HG02798 (cell line): ENCODE data around the gene PARVB.

Experiments
- ATAC-seq: cut with Tn5 transposase; IDR thresholded peaks from one replicate; pipeline ENCODE4 v1.9.1; 2021; ENCODE audit warnings: mild to moderate bottlenecking; ENCODE audit not compliant: unreplicated experiment, poor library complexity

The PARVB gene

DNA sequence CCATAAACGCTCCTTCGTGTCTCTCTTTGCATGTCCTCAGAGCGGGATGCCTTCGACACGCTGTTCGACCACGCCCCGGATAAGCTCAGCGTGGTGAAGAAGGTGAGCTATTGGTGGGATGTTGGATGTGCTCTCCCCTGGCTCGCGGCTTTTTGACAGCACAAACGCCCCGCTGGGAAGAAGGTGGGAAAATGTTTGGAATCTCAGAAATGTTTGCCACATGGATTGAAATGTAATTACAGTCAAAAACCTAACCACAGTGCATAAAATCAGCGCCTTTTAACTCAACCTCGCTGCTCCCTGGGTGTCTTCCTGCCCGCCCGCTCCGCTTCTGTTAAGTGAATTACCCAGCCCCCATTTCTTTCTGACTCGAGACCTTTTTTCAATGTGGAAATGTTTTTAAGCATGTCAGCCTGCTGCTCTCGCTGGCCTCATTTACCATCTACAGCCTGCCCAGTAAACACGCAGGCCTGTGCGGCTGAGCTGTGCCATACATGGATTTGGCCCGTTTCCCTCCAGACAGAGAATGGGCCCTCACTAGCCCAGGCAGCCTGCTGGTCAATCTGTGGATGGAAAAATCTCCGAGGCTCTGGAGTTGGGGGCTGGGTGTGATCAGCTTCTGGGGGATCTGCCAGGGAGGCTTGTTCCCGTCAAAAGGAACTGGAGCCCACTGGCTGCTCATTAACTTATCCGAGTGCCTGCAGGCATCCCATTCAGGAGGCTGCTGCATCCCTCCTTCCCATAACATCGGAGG, 123.9 kb downstream of the PARVB start:
- ATAC-seq, result no peak

DNA sequence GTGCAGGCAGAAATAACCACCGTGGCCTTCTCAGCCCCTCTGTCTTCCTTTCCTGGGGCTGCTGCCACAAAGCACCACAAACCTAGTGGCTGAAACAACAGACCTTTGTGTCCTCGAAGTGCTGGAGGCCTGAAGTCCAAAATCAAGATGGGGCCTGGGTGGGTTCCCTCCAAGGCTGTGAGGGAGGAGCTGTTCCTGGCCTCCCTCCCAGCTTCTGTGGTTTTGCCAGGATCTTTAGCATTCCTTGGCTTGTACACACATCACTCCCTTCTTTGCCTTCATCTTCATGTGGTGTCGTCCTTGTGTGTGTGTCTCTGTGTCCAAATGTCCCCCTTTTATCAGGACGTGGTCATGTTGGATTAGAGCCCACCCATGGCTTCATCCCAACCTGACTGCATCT, 127.6 kb downstream of the PARVB start:
- ATAC-seq, result no peak

DNA sequence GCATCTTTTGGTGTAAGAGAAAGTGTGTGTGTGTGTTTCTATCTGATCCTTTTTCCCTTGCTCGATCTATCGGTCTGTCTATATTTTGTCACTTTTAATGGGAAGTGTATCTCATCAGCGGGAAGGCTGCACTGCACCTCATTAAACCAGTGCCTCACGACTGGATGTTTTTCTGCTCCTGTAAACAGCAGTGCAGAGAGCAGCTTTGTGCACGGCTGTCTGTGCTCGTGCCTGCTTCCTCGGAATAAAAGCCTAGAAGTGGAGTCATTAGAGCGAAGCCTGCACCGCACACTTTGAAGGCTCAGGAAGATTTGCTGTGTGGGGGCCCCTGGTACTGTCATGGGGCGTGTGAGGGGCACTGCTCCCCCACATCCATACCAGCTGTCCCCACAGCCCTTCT, 129.6 kb downstream of the PARVB start:
- no peak for ATAC-seq

DNA sequence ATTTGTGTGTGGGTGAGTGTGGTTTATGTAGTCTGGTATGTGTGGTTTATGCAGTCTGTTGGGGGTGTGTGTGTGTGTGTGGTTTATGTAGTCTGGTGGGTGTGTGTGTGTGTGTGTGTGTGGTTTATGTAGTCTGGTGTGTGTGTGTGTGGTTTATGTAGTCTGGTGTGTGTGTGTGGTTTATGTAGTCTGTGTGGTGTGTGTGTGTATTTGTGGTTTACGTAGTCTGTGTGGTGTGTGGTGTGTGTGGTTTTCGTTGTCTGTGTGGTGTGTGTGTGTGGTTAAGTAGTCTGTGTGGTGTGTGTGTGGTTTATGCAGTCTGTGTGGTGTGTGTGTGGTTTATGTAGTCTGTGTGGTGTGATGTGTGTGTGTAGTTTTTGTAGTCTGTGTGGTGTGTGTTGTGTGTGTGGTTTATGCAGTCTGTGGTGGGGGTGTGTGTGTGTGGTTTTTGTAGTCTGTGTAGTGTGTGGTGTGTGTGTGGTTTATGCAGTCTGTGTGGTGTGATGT, 130.4 kb downstream of the PARVB start:
- no peak for ATAC-seq

DNA sequence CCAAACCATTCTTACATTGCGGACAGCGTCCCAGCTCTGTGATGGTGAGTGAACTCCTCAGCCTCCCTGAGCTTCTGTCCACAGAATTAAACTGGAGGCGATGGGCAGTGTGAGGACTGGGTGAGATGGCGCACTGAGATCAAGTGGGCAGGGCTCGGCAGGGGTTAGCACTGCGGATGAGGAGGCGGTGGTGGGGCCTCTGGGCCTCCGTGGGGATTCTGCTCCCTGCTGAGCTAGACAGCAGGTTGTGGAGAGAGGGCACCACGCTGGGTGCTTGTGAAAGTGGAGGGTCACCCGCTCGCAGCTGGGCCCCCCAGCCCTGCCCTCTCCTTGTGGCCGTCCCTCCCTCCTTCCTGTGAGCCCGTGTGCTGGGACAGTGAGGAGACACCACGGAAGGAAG, 131.0 kb downstream of the PARVB start:
- no peak for ATAC-seq

DNA sequence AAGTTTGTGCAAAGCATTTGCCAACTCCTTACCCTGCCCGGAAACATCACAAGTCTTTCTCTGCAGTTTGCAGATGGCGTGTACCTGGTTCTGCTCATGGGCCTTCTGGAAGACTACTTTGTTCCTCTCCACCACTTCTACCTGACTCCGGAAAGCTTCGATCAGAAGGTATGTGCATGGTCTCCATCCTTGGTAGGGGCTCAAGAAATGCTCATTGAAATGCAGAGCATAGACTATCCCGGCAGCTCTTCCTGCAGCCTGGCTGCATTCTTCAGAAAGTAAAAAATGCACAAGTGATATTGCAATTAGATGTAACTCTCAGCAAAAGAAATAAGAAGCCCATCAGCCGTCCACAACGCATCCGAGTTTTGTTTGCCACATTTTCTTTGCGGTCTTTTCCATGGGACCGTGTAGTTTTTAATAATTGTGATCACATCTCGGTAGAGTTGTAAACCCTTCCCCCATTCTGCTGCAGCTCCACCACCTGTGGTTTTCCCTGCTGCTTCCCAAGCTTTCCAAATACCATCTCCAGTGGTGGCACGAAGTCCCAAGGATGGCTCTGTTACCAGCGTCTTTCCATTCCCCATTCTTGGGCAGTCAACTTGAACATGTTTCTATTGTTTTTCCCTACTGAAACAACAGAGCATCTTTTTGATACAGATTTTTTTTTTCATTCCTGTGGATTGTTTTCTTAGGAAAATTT, 134.0 kb downstream of the PARVB start:
- no peak for ATAC-seq

DNA sequence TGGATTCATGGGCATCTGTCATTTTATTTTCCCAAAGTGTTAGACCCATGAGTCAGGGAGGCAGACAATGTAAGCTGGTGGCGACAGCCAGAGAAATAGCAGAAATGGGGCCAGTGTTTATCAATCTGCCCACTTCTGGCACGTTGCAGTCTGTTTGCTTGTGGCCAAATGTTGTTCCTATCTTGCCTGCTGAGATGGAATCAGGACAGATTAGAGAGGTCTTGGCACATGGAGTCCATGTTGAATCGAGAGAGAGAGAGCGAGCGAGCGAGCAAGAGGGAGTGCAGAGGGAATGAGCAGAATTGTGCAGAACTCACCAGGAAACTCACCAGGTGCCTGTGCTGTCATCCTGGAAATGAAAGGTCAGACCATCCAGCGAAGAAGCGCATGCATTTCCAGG, 134.7 kb downstream of the PARVB start:
- ATAC-seq, result no peak

DNA sequence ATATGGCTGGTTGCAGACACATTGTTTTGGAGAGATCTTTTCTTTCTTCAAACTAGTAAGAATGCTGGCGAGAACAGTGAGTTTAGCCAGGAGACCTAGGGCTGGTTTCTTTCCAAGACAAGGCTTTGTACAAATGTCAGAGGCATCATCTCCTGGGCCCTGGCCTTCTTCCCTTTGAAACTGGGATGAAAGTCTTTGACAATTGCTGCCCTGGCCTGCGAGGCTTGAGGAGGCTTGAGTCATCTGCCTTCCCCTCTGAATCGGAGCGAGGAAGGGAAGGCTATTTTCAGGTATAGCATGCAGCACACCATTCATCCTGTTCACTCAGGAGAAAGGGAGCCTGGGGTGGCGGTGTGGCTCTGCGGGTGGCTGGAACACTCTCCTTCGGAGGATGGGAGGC, 135.1 kb downstream of the PARVB start:
- ATAC-seq, result no peak

DNA sequence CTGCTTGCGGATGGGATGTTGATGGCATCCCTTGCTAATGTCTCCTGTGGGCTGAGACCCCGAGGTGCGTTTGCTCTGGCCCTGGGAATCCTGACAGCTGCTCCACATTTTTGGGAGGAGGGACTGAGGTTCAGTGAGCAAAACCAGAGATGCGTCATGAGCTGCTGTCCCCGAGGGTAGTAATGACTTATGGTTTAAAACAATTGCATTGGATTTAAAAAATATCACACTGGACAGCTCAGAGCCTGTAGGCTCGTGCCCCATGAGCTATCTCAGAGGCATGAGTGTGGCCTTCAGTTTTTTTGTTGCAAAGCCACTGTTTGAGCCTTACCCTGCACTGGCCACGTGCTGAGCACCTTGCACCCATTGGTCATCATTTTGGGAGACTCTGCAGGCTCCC, 135.7 kb downstream of the PARVB start:
- ATAC-seq, result no peak

DNA sequence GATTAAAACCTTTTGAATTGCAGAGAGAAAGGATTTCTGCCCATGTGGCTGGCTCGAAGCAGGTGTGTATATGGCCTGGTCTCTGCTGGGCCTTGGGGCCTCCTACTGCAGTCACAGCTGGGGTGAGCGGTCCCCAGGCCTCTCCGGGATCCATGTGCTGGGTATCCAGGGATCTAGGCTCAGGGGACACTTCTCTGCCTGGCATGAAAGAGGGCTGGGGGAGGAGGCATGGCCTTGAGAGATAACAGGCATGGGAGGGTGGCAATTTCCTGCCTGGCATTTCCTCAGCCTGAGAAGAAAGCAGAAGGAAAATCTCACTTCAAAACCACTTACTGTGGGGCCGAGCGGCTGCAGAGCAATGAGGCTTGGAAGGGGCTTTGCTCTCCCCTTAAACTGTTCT, 136.3 kb downstream of the PARVB start:
- no peak for ATAC-seq

DNA sequence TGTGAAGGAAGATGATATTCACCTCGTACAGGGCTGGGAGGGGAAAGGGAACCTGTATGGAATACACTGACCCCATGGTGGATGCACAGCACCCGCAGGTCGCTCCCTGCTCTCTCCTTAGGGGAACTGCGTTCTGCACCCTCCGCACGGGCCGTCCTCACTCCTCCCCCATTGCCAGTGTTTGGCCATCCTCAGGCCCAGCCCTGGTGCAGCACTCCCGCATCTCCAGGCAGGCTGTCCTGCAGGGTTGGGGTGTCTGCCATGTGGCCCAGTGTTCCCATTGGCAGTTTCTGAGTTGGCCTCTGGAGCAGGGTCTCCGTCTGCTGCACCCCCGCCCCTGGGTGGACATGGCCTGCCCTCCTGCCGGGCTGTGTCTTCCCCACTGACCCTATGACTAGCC, 137.6 kb downstream of the PARVB start:
- no peak for ATAC-seq

DNA sequence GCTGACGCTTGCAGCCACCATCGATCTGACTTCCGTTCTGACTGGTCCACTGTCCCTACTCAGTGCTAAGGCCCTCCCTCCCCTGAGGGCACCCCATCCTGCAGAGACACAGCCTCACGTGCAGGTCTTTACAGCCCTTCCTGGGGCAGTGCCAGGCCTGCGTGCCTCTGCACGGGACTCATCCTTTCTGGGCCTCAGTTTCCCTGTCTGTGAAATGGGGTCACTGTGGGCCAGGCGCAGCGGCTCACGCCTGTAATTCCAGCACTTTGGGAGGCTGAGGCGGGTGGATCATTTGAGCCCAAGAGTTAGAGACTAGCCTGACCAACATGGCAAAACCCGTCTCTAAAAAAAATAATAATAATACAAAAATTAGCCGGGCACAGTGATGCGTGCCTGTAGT, 138.9 kb downstream of the PARVB start:
- no peak for ATAC-seq

DNA sequence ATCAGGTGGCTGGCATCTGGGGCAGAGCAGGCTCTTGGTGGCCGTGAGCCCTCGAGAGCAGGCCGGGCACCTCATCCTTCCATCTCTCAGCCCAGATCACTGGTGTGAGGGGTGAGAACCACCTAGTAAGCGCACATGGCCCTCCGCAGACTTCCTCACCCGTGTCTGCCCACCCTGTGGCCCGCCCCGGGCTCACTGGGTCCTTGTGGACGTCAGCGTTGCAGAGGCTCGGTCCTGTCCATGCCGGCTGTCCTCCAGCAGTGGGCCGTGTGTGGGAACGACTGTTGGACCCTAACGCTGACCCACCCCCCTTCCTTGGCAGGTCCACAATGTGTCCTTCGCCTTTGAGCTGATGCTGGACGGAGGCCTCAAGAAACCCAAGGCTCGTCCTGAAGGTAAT, 139.4 kb downstream of the PARVB start:
- ATAC-seq, result no peak

DNA sequence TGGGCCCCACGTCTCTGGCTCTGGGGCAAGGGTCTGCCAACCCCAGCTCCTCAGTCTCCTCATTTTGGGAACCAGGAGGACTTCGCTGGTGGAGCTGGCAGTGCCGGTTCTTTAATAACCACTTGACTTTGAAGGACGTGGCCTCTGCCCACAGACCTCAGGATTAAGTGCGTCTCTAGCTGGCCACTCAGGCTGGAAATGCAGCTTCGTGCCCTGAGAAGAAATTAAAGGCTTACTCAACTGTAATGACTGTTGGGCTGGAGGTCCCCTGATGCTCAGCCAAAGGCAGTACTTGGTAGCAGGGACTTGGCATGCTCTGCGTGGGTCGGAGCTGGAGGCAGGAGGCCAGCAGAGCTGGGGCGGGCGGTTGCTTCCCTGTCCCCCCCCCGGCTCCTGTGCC, 139.9 kb downstream of the PARVB start:
- no peak for ATAC-seq

DNA sequence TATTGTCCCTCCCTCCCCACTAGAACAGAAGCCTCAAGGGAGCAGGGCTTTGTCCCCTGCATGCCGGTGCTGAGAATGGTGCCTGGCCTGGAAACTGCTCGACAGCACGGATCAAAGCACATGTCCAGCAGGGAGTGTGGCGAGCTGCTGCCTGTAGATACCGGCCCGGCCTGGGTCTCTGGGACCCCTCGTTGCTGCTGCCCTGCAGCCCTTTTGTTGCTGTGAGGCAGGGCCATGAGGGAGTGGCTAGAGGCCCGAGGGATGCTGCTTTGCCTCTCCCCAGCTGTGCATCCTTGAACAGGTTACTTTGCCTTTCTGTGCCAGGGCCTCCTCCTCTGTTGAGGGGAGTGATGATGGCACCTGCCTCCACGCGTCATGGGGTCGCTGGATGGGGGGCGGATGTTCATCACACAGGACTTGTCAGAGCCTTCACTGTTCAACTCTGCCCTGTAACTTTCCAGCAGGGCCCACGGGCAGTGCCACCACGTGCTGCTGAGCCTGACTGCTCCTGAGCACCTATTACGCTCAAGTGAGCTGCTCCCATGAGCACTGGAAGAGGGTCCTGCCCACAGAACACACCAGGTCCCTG, 141.3 kb downstream of the PARVB start:
- no peak for ATAC-seq

DNA sequence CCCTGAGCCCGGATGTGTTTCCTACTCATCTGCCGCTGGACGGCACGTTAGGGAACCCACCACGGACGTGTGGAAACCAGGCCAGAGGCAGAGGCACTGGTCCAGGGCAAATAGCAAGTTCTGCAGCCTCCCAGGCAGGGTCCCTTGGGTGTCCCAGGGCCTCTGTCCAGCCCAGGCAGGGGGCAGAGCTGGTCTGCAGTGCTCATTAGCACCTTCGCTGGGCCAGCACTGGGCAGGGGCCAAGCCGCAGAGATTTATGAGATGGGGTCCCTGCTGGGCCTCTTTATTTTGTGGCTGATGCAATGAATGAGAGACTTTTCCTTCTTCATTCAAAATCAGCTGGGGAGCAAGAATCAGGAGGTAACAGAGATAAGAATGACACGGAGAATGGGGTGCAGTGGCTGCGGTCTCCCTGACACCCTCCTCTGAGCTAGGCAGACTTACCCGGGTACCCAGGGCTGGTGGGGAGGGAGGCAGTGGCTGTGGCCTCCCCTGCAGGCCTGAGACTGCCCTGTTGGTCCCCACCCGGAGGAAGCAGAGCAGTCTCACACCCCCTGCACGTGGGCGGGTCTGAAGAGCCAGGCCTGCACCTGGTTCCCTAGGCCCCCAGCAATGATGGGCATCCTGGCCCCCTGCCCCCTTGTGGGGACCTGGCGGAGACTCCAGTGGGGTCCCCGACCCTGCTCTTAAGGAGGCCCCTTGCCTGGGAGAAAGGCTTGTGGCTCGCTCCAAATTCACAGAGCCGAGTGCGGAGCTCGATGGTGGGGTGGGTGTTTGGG, 142.6 kb downstream of the PARVB start:
- ATAC-seq, result no peak

DNA sequence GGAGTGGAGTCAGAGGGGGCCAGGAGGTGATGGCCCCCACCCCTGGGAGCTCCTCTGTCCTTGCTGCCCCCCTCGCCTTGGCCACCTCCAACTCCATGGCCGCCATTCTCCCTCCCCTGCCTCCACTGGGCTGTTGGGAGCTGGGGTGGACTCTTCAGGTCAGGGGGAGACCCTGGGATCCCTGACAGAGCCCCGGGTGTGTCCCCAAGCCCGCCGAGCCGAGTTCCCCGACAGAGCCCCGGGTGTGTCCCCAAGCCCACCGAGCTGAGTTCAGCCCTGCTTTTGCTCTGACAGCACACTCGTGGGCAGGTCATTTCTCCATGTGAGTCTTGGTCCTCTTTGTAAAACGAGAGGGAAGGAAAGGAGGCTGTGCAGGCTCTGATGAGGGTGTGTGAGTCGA, 143.4 kb downstream of the PARVB start:
- ATAC-seq, result no peak

DNA sequence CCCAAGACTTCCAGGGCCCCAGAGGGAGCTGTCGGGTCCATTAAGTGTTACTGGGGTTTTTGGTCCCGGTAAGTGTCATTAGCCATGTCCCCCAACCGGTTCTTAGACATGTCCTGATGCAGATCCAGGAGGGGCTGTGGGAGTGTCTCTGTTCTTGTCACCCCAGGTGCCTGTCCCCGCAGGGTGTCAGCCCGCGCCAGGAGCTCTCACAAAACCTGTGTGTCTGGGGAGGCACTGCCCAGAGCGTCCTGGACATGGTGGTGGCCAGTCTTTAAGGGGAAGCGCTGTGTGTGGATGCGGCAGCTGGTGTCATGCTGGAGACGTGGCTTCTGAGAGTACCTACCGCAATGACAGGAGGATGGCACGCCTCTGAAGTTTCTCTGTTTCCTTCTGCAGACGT, 144.1 kb downstream of the PARVB start:
- no peak for ATAC-seq

DNA sequence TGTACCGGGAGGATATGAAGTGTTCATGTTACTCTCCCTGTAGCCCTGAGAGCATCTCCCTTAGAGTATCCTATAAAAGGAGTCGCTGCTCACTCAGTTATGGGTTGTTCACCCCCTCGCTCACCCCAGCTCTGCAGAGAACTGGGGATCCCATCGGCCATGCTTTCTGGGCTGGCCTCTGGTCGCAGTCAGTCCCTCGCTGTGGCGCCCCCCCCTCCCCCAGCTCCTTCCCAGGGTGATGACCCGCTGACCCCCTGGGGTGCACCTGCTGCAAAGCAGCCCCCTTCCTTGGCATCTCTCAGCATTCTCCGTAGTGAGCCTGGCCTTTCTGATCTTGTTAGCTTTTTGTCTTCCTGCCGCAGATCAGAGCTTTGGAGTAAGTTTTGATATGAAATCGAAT, 146.4 kb downstream of the PARVB start:
- ATAC-seq, result no peak

DNA sequence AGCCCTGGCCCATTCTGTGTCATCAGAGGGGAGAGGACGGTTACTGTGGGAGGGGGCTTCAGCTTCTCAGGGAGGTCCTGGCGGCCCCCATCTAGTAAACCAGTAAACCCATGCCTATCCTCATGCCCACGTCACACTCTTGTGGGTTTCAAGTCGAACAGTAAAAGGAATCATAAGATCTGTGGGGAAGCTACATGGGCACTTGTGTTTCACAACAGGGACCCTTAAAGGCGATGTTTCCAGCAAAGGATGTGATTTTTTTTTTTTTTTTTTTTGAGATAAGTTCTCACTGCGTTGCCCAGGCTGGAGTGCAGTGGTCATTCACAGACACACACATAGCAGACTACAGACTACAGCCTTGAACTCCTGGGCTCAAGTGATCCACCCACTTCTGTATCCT, 147.5 kb downstream of the PARVB start:
- no peak for ATAC-seq
